GM21576 (cell line): ENCODE data around the gene STAU1.
"Not testable (repeated sequence)": the region's sequence is repeated elsewhere in the genome, so short reads cannot be mapped to it uniquely, and the experiment has no call there.

Source experiments
- ATAC-seq: cut with Tn5 transposase; IDR thresholded peaks from one replicate; pipeline ENCODE4 v1.9.1; 2021; ENCODE audit warnings: mild to moderate bottlenecking, moderate library complexity; ENCODE audit not compliant: unreplicated experiment

Gene STAU1

GRCh38 chr20:49166534-49167449, 21.3 kb downstream of the STAU1 start:
- peak; percentile 57 for ATAC-seq

GRCh38 chr20:49165611-49166010, 22.5 kb downstream of the STAU1 start:
- ATAC-seq: no peak

- ATAC-seq: no peak
These were observed 24.4 kb downstream of the STAU1 start for GRCh38 chr20:49163696-49164095.

- ATAC-seq: no peak
These were observed 26.5 kb downstream of the STAU1 start for GRCh38 chr20:49161428-49162152.

- ATAC-seq: no peak
These were observed 27.8 kb downstream of the STAU1 start for GRCh38 chr20:49160057-49160929.

- no peak for ATAC-seq
These were observed 31.0 kb downstream of the STAU1 start for GRCh38 chr20:49157146-49157545.

- no peak for ATAC-seq
These were observed 31.7 kb downstream of the STAU1 start for GRCh38 chr20:49156481-49156880.

GRCh38 chr20:49151436-49151835, 36.7 kb downstream of the STAU1 start:
- no peak for ATAC-seq

GRCh38 chr20:49149281-49150045, 38.7 kb downstream of the STAU1 start:
- no peak for ATAC-seq

- ATAC-seq: no peak
These were observed 39.5 kb downstream of the STAU1 start for GRCh38 chr20:49148601-49149000.

- ATAC-seq: no peak
These were observed 40.8 kb downstream of the STAU1 start for GRCh38 chr20:49147296-49147695.

GRCh38 chr20:49146442-49147225, 41.5 kb downstream of the STAU1 start:
- ATAC-seq: no peak

GRCh38 chr20:49140834-49141233, 47.3 kb downstream of the STAU1 start:
- ATAC-seq: no peak

- ATAC-seq: no peak
These were observed 47.7 kb downstream of the STAU1 start for GRCh38 chr20:49140411-49140810.

GRCh38 chr20:49138431-49138830, 49.7 kb downstream of the STAU1 start:
- no peak for ATAC-seq

GRCh38 chr20:49136817-49137571, 51.1 kb downstream of the STAU1 start:
- ATAC-seq: no peak

- not testable (repeated sequence) for ATAC-seq
These were observed 53.3 kb downstream of the STAU1 start for GRCh38 chr20:49134797-49135196.

GRCh38 chr20:49133571-49133970, 54.6 kb downstream of the STAU1 start:
- no peak for ATAC-seq

- ATAC-seq: no peak
These were observed 55.1 kb downstream of the STAU1 start for GRCh38 chr20:49132995-49133478.
